GM21526 (cell line): Measurements from ENCODE around the gene MLX.

ENCODE experiments used
- ATAC-seq: cut with Tn5 transposase; IDR thresholded peaks from one replicate; pipeline ENCODE4 v1.9.1; 2021; ENCODE audit warnings: moderate library complexity; ENCODE audit not compliant: unreplicated experiment, low FRiP score

MLX gene

GRCh38 chr17:42577532-42578281 is 10.8 kb downstream of the MLX start, which contains the start of gene PSMC3IP:
TSS of gene PSMC3IP (minus strand) at chr17:42577729. CDS start at chr17:42577686, 43 bp downstream.
- peak; percentile 57 for ATAC-seq

GRCh38 chr17:42578282-42578869 is 11.5 kb downstream of the MLX start:
- peak; percentile 54 for ATAC-seq

GRCh38 chr17:42579794-42580551 is 13.1 kb downstream of the MLX start:
- no peak for ATAC-seq

GRCh38 chr17:42581744-42582270 is 14.9 kb downstream of the MLX start:
- no peak for ATAC-seq

- ATAC-seq = no peak
Observed at GRCh38 chr17:42584880-42585279, 18.0 kb downstream of the MLX start.

- ATAC-seq = no peak
Observed at GRCh38 chr17:42585353-42585752, 18.5 kb downstream of the MLX start.

- ATAC-seq = no peak
Observed at GRCh38 chr17:42586514-42587230, 19.8 kb downstream of the MLX start.

GRCh38 chr17:42590886-42591285 is 24.0 kb downstream of the MLX start:
- no peak for ATAC-seq

- no peak for ATAC-seq
Observed at GRCh38 chr17:42591411-42591810, 24.5 kb downstream of the MLX start.

- no peak for ATAC-seq
Observed at GRCh38 chr17:42596386-42596785, 29.5 kb downstream of the MLX start.

- ATAC-seq = no peak
Observed at GRCh38 chr17:42598905-42599304, 32.0 kb downstream of the MLX start.

- no peak for ATAC-seq
Observed at GRCh38 chr17:42603318-42603717, 36.4 kb downstream of the MLX start.

- ATAC-seq = no peak
Observed at GRCh38 chr17:42607769-42608168, 40.9 kb downstream of the MLX start.

GRCh38 chr17:42608305-42609181 is 41.6 kb downstream of the MLX start:
- ATAC-seq = no peak

GRCh38 chr17:42609182-42609813 is 42.4 kb downstream of the MLX start, which contains the start of the genes RETREG3 and TUBG1:
TSS of gene RETREG3 (minus strand) at chr17:42609374. CDS start at chr17:42609324, 50 bp downstream.
TSS of gene TUBG1 (plus strand) at chr17:42609683. CDS start at chr17:42609738, 55 bp downstream.
- ATAC-seq = peak; percentile 84

GRCh38 chr17:42609814-42610801 is 43.2 kb downstream of the MLX start:
- ATAC-seq = peak; percentile 8

GRCh38 chr17:42612013-42612412 is 45.1 kb downstream of the MLX start:
- ATAC-seq = no peak
